C4-2B (cell line): Measurements from ENCODE around the gene PCLO.

Experiments used
- ZFX ChIP-seq: fragments of 450-650 bp; IDR thresholded peaks from 2 replicates; pipeline ENCODE4 v1.6.1; 2017
- TF ChIP-seq, protein P1 (sequence below): fragments of 450-650 bp; conservative IDR thresholded peaks from 2 replicates; pipeline ENCODE4 v1.5.1; 2017; ENCODE audit warnings: mild to moderate bottlenecking

DNA sequence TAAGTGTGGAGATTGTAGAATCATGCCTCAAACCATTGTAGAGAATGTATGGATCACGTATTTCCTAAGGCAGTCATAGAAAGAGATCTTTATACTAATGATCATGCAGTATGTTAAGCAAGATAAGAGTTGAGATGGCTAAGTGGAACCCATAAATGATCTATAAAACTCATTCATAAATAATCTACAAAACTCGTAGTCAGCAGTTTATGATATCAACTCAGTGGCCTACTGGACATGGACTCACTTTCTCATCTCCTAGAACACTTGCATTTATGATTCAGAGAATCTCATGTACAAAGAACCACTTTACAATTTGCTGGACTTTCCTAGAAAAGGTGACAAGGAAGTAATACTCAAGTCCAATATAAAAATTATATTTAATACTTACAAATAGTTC lies 339.6 kb downstream of the PCLO start:
- TF ChIP-seq, protein P1, sequence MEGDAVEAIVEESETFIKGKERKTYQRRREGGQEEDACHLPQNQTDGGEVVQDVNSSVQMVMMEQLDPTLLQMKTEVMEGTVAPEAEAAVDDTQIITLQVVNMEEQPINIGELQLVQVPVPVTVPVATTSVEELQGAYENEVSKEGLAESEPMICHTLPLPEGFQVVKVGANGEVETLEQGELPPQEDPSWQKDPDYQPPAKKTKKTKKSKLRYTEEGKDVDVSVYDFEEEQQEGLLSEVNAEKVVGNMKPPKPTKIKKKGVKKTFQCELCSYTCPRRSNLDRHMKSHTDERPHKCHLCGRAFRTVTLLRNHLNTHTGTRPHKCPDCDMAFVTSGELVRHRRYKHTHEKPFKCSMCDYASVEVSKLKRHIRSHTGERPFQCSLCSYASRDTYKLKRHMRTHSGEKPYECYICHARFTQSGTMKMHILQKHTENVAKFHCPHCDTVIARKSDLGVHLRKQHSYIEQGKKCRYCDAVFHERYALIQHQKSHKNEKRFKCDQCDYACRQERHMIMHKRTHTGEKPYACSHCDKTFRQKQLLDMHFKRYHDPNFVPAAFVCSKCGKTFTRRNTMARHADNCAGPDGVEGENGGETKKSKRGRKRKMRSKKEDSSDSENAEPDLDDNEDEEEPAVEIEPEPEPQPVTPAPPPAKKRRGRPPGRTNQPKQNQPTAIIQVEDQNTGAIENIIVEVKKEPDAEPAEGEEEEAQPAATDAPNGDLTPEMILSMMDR = no peak
- no peak for TF ChIP-seq ZFX
